HG02884 (cell line): ENCODE results near the gene MAGI1.

Source experiments
- ATAC-seq: cut with Tn5 transposase; IDR thresholded peaks from one replicate; pipeline ENCODE4 v1.9.1; 2021; ENCODE audit warnings: mild to moderate bottlenecking, moderate library complexity; ENCODE audit not compliant: unreplicated experiment

The MAGI1 gene

GRCh38 chr3:65650247-65650646 is 388.5 kb downstream of the MAGI1 start:
- no peak for ATAC-seq

DNA sequence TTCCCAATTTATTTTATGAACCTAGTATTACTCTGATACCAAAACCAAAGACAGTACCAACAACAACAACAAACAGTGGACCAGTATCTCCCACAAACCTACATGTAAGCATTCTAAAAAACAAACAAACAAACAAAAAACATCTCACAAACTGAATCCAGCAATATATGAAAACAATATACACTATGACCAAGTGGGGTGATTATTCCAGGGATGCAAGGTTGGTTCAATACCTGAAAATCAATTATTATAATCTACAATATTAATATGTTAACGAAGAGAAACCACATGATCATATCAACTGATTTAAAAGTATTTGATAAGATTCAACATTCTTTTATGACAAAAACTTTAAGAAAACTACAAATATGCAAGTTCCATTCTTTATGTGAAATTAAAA is 391.3 kb downstream of the MAGI1 start:
- no peak for ATAC-seq

DNA sequence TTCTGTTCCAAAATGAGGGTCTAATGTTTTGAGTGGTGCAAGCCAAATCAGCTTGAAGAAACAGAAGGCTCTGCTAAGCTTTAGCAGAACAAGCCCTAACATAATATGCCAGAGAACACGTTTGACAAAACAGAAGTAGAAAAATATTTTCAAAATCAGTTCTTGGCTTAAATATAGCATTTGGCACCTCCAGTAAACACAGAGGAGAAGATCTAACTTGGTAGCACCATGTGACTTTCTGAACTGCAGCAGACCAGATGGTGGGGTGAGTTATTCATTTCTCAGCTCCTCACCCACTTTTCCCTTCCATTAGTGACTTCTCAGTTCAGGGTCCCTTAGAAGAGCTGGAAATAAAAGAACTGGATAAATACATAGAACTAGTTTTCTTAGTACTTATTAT is 395.8 kb downstream of the MAGI1 start:
- no peak for ATAC-seq

GRCh38 chr3:65641777-65642176 is 396.9 kb downstream of the MAGI1 start:
- ATAC-seq, result no peak

- ATAC-seq, result no peak
These were observed 397.7 kb downstream of the MAGI1 start for GRCh38 chr3:65641045-65641444.

GRCh38 chr3:65639444-65639843 is 399.3 kb downstream of the MAGI1 start:
- no peak for ATAC-seq

GRCh38 chr3:65638301-65638700 is 400.4 kb downstream of the MAGI1 start:
- ATAC-seq, result no peak

DNA sequence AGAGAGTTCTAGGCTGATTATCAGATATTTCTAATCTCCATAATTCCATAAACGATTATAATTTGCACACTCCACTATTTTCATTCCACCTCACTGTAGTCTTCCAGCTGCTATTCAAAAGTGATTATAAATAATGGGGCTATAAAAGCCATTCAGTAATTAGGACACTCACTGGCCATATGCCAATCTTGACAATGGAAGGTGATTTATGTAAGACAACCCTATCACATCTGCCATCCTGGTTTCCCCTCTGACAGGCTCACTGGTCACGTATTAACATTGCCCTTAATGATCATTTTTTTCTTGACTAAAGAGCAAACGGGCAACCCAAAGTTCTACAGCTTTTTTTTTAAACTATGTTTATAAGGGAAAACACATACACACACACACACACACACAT is 402.4 kb downstream of the MAGI1 start:
- ATAC-seq, result no peak

DNA sequence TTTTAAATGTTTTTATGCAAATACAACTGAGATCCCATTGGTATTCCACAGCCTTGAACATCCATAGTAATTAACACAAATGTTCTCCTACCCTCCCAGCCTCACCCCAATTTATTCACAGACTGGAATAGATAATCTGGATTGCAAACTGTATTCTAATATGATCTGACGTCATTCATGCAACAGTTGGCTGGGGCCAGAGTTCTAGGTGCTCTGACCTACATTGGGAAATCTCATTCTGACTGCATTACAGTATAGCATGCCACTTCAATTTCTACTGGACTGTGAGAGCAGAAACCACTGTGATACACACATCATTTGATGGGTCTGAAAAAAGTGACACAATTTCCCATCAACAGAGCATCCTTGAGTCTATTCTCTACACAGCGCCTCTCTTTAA is 403.1 kb downstream of the MAGI1 start:
- ATAC-seq, result no peak

DNA sequence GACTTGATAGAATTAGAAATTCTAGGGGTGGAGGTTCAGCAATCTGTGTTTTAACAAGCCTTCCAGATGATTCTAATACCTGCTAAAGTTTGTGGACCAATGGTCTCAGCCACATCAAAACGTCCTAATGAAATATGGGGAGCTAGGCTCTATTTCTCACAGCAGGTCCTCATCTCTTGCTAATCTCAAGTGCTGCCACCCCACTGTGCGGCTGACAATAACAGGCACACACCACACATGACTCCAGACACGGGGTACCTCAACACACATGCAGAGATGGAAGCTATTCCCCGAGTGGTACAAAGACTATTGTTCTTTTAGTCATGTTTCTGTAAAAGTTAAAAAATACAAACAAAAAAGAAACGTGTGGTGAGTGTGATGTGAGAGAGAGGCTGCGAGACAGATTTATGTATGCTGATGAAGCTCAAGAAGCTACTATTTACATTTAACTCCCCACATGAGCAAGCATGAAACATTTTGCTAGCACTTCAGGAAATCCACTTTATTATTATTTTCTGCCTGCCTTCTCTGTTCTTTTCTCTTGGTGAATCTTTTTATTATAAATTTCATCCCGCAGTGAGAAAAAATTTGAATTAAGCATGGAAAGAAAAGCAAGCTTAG is 405.6 kb downstream of the MAGI1 start:
- no peak for ATAC-seq

DNA sequence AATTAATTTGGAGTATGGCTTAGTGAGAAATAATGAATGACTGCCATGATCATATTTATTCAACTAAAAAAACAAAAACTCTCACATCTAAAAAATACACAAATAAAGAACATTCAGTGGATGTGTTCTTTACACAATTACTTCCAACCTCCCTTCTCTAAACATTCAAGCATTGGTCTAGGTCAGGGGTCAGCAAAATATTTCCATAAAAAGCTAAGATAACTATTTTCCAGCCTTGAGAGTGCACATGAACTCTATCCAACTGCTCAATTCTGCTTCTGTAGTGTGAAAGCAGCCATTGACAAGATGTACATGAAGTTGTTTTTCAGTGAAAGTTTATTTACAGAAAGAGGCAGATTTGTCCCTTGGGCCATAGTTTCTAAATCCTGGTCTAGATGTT is 406.3 kb downstream of the MAGI1 start:
- no peak for ATAC-seq

DNA sequence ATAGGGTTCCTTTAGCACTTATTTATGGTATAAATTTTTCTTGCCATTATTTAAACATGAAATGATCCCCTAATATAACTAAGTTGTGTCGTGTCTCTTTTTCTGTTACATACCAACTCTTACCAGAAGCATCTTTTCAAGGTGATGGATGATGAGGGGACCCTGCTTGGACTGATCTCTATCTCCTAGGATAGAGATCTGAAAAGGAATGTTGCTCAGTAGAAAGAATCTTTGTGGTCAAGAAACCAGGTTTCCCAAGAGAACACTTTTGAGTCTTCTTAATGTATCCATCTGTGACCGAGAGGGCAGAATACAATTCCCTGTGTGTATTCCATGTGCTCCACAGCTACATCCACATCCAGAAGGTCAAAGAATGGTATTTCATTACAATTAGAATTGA is 409.7 kb downstream of the MAGI1 start:
- ATAC-seq, result no peak

DNA sequence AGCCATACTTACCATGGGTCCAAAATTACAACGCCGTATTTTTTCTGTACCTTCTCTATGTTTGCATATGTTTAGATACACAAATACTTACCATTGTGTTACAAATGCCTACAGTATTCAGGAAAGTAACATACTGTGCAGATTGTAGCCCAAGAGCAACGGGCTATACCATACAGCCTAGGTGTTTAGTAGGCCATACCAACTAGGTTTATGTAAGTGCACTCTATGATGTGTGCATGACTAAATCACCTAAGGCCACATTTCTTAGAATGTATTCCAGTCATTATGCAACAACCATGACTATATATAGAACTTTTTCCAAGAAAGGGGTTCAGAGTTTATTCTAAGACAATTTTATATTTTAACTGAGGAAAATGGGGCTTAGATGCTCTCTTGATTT is 411.7 kb downstream of the MAGI1 start:
- ATAC-seq, result no peak

- no peak for ATAC-seq
These were observed 413.4 kb downstream of the MAGI1 start for GRCh38 chr3:65625305-65625704.

DNA sequence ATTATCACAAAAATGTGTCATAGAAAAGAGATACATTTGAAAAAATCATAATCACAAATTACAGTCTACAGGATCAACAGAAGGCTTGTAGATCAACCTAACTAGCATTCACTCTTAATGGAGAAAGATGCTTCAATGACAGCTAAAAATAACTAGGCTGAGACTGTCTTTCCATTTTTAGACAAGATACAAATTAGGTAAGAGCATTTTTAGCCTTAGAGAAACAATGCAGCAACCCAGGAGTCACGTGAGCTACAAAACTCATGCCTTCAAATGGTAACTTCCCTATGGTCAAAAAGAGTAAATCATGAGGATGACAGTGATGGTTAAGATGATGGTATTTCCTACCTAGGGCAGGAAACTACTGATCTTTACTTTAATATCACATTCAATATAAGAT is 415.4 kb downstream of the MAGI1 start:
- no peak for ATAC-seq

GRCh38 chr3:65619888-65620287 is 418.8 kb downstream of the MAGI1 start:
- ATAC-seq, result no peak

DNA sequence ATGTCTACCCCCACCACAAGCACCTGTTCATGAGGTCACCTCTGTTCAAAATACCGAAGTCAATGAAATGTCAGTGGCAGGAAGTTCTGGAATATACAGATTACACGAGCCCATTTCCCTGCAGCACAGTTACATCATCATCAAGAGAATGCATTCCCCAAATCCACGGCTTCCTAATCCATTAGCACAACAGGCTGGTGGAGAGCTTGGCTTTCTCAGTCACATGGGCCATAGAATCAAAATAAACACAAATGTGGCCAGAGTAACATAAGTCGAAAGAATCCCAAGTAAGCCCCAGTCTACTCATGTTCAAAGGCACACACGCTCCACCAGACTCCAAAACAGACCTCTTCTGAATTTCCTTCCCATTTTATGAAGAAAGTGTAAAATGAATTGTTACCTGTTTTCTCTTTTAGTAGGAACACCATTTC is 419.3 kb downstream of the MAGI1 start:
- ATAC-seq, result no peak

DNA sequence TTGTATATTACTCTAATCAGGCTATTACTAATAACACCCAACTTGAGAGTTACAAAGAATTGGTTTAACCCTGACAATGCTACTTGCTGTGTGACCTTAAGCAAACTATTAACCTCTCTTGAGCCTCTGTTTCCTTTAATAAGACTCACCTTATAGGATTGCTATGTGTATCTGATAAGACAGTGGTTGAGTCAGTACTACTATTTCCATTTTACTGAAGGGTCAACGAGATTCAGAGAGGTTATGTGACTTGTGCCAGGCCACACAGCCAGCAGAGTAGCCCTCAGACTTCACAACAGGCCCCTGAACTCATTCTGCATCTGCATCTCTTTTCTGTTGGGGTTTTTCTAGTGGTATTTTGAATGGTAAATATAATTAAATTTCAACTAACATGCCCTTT is 420.1 kb downstream of the MAGI1 start:
- ATAC-seq, result no peak

DNA sequence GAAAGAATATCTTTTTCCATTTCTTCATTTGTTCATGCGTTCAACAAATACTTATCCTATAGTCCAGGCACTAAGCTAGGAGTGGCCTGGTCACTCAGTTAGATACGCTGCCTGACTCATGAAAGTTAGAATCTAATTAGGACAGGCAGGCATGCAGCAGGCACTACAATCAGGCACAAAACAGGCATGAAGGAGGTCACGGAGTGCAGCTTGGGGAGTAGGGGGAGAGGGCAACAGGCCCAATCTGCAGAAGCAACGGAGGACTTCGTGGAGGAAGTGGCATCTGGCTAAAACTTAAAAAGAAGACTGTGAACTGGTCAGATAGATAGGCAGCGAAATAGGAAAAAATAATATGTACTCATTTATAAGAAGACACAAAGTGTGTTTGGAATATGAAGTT is 420.9 kb downstream of the MAGI1 start:
- ATAC-seq, result no peak

DNA sequence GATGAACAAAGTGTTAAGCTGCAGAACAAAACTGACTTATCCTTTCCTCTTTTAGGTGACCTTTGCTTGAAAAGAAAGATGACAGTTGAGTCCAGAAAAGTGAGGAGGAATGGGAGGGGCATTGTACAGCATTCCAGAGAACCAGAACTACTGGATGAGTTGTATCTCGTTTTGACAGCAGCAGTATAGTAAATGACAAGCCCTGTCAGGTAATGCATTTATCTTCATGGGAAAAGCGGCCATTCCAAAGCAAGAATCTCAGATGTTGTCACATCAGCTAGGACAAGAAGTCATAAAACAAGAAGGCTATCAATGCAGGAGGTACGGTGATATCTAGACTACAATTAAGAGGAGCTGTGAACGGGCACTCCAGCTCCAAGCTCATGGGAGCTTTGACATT is 421.5 kb downstream of the MAGI1 start:
- ATAC-seq, result no peak

GRCh38 chr3:65616563-65616962 is 422.2 kb downstream of the MAGI1 start:
- no peak for ATAC-seq

- ATAC-seq, result no peak
These were observed 423.4 kb downstream of the MAGI1 start for GRCh38 chr3:65615329-65615728.

GRCh38 chr3:65614585-65614984 is 424.1 kb downstream of the MAGI1 start:
- ATAC-seq, result no peak
